CD4-positive, alpha-beta T cell treated with Interleukin-17A for 1 hour (primary cell): Measurements from ENCODE around the gene SLC25A23.
"Not testable (repeated sequence)": the region's sequence is repeated elsewhere in the genome, so short reads cannot be mapped to it uniquely, and the experiment has no call there.

Source experiments
- DNase-seq: peaks from one replicate; pipeline ENCODE4 v3.0.0-alpha.2; 2020

The SLC25A23 gene

GRCh38 chr19:6423499-6424194 is 35.9 kb downstream of the SLC25A23 start:
- peak; percentile 22 for DNase-seq

GRCh38 chr19:6421075-6422014 is 38.2 kb downstream of the SLC25A23 start:
- no peak for DNase-seq

GRCh38 chr19:6418562-6418932 is 41.0 kb downstream of the SLC25A23 start:
- no peak for DNase-seq

GRCh38 chr19:6417713-6418561 is 41.7 kb downstream of the SLC25A23 start:
- DNase-seq = no peak

- DNase-seq = no peak
Measured at GRCh38 chr19:6416658-6417405, 42.8 kb downstream of the SLC25A23 start.

- no peak for DNase-seq
Measured at GRCh38 chr19:6415591-6416190, 43.9 kb downstream of the SLC25A23 start.

- DNase-seq = no peak
Measured at GRCh38 chr19:6414793-6415590, 44.6 kb downstream of the SLC25A23 start.

- no peak for DNase-seq
Measured at GRCh38 chr19:6413721-6414643, 45.6 kb downstream of the SLC25A23 start.

GRCh38 chr19:6413291-6413690 is 46.3 kb downstream of the SLC25A23 start:
- no peak for DNase-seq

GRCh38 chr19:6412447-6413091 is 47.0 kb downstream of the SLC25A23 start:
- peak; percentile 55 for DNase-seq

- DNase-seq = no peak
Measured at GRCh38 chr19:6412061-6412446, 47.5 kb downstream of the SLC25A23 start.

GRCh38 chr19:6409346-6409745 is 50.2 kb downstream of the SLC25A23 start:
- no peak for DNase-seq

GRCh38 chr19:6406401-6406800 is 53.2 kb downstream of the SLC25A23 start:
- no peak for DNase-seq

- DNase-seq = no peak
Measured at GRCh38 chr19:6402837-6403608, 56.6 kb downstream of the SLC25A23 start.

- DNase-seq = no peak
Measured at GRCh38 chr19:6402058-6402457, 57.5 kb downstream of the SLC25A23 start.

GRCh38 chr19:6400062-6400944 is 59.3 kb downstream of the SLC25A23 start:
- DNase-seq = not testable (repeated sequence)

- DNase-seq = no peak
Measured at GRCh38 chr19:6396305-6396704, 63.3 kb downstream of the SLC25A23 start.

GRCh38 chr19:6394831-6395230 is 64.8 kb downstream of the SLC25A23 start:
- no peak for DNase-seq
